ENCODE results near the gene SOST.

GRCh38 chr17:43760254-43760852 is 1.8 kb upstream of the SOST start:
- no peak for TF ChIP-seq EP300 (IDR thresholded peaks at IDR 0.05)
- peak; percentile 96 to 99 (median 99) for TF ChIP-seq CTCF (IDR thresholded peaks at IDR 0.05)
- TF ChIP-seq POLR2AphosphoS5 (IDR thresholded peaks at IDR 0.05): no peak
- no peak for TF ChIP-seq POLR2A (IDR thresholded peaks at IDR 0.05)
